Brain microvascular endothelial cell (primary cell): ENCODE results near the gene C12orf60.

Experiments used
- DNase-seq: peaks from one replicate; pipeline ENCODE4 v3.0.0-alpha.2; 2020
- H3K27ac ChIP-seq: fragments of 250-450 bp; sonication (Bioruptor Pico); 2 replicates; pipeline ENCODE4 v1.5.1; 2020; ENCODE audit warnings: mild to moderate bottlenecking, moderate library complexity
- H3K27me3 ChIP-seq: fragments of 250-450 bp; sonication (Bioruptor Pico); replicated peaks from 2 replicates; pipeline ENCODE4 v1.5.1; 2020; ENCODE audit warnings: mild to moderate bottlenecking
- H3K36me3 ChIP-seq: fragments of 250-450 bp; sonication (Bioruptor Pico); replicated peaks from 2 replicates; pipeline ENCODE4 v1.5.1; 2020; ENCODE audit warnings: mild to moderate bottlenecking
- H3K4me3 ChIP-seq: 2 replicates; pipeline ENCODE4 v1.5.1; 2011; ENCODE audit warnings: low read depth, mild to moderate bottlenecking, control low read depth, low read length, moderate library complexity
- CTCF ChIP-seq: IDR thresholded peaks from 2 replicates; pipeline ENCODE4 v1.5.1; 2011; ENCODE audit warnings: low read depth, mild to moderate bottlenecking, moderate library complexity, low read length, control low read depth, inconsistent platforms; ENCODE audit errors: missing control alignments
- in situ Hi-C: cut with HindIII; loops from 2 replicates; pipeline ENCODE4 v1.10.0; 2017; ENCODE audit warnings: low sequenced_read_pairs, low pct_ligation_motif_present

C12orf60 gene

GRCh38 chr12:14841761-14842160, 38.3 kb downstream of the C12orf60 start:
- Histone ChIP-seq H3K27ac (no peak overlapping the region), H3K36me3 (no peaks in the 10 kb centered on the region), H3K27me3 (no peaks in the 10 kb centered on the region), H3K4me3 (no peak overlapping the region)
- DNase-seq: peak; percentile 62
- in situ Hi-C loops: no loop called here
- no peak for TF ChIP-seq CTCF

DNA sequence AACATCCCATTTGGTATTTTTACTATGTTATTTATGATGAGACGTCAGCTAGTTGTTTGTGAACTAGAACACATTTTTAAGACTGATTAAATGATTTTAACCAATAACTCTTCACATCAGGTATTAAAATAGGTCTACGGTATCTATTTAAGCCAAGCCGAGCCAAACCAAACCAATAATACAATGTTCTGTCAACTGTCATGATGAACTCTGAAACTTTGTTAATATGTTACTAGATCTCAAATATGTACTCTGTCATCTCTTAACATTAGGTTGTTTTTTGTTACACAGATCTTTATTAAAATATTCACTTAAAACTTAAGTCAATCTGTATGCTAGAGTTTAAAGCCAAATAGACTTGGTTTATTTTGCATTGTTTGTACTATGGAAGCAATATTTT, 38.8 kb downstream of the C12orf60 start:
- TF ChIP-seq CTCF: no peak
- H3K27me3 ChIP-seq: no peaks in the 10 kb centered on the region
- DNase-seq: no peak
- in situ Hi-C loops: no loop called here
- no peak overlapping the region for H3K4me3 ChIP-seq
- no peak overlapping the region for H3K27ac ChIP-seq
- H3K36me3 ChIP-seq: no peaks in the 10 kb centered on the region

DNA sequence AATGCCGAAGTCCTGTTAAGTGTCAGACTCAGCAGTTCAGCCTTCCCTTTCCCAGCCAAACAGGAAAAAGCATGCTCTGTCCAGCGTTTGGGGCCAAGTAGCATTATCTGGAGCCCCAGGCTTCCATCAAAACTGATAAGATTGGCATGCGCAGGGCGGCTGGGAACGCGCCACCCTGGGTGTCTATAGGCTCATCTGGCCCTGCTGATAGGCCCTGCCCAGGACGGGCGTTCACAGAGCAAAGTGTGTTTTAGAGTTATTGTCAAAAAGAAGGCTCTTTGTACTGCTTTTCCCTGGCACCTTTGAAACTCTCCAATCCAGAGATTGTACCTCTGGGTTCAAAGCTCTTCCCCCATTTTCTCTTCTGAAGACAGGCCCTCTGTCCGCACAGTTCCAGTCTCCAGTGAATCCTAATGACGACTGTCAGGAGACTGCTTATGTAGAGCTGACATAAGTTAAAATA, 40.0 kb downstream of the C12orf60 start, which contains the start of gene ART4:
Gene ART4 (minus strand): TSS at position 102 of the 463 bp plus-strand sequence. CDS start 413 bp downstream, outside the sequence.
- Histone ChIP-seq H3K27me3 (no peaks in the 10 kb centered on the region), H3K36me3 (no peaks in the 10 kb centered on the region), H3K27ac (no peak within 1 kb of the TSS), H3K4me3 (no peak within 1 kb of the TSS)
- no peak for TF ChIP-seq CTCF
- in situ Hi-C loops: no loop called here
- DNase-seq: no peak

- DNase-seq: no peak
- Histone ChIP-seq H3K36me3 (no peaks in the 10 kb centered on the region), H3K4me3 (no peak overlapping the region), H3K27me3 (no peaks in the 10 kb centered on the region), H3K27ac (no peak overlapping the region)
- TF ChIP-seq CTCF: no peak
- in situ Hi-C loops: no loop called here
Observed at GRCh38 chr12:14844401-14844800, 40.9 kb downstream of the C12orf60 start.

DNA sequence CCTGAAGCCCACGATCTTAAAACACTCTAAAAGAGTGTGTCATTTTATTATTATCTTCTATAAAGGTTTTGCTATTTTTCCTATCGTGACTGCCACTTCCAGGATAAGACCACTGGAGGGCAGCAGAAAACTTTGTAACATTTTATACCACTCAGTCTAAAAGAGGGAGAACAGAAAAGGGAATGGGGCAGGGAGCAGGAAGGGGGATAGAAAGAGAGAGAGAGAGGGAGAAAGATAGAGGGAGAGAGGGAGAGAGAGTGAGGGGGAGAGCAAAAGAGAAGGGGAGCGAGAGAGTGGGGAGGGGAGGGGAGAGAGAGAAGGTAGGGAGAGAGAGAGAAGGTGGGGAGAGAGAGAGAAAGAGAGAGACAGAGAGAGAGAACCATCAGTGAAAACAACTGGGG, 41.9 kb downstream of the C12orf60 start:
- Histone ChIP-seq H3K27me3 (no peaks in the 10 kb centered on the region), H3K4me3 (no peak overlapping the region), H3K27ac (no peak overlapping the region), H3K36me3 (no peaks in the 10 kb centered on the region)
- DNase-seq: peak; percentile 65
- in situ Hi-C loops: no loop called here
- TF ChIP-seq CTCF: peak; percentile 76

- in situ Hi-C loops: no loop called here
- no peak for DNase-seq
Observed at GRCh38 chr12:14846042-14846587, 42.6 kb downstream of the C12orf60 start.

More at GRCh38 chr12:14846042-14846587, 42.6 kb downstream of the C12orf60 start:
- TF ChIP-seq CTCF: no peak
- no peak overlapping the region for H3K4me3 ChIP-seq
- no peaks in the 10 kb centered on the region for H3K27me3 ChIP-seq
- H3K27ac ChIP-seq: no peak overlapping the region
- no peaks in the 10 kb centered on the region for H3K36me3 ChIP-seq
